ENCODE results near the gene C10orf143.
"Not testable (repeated sequence)": the region's sequence is repeated elsewhere in the genome, so short reads cannot be mapped to it uniquely, and the experiment has no call there.

Gene C10orf143

DNA sequence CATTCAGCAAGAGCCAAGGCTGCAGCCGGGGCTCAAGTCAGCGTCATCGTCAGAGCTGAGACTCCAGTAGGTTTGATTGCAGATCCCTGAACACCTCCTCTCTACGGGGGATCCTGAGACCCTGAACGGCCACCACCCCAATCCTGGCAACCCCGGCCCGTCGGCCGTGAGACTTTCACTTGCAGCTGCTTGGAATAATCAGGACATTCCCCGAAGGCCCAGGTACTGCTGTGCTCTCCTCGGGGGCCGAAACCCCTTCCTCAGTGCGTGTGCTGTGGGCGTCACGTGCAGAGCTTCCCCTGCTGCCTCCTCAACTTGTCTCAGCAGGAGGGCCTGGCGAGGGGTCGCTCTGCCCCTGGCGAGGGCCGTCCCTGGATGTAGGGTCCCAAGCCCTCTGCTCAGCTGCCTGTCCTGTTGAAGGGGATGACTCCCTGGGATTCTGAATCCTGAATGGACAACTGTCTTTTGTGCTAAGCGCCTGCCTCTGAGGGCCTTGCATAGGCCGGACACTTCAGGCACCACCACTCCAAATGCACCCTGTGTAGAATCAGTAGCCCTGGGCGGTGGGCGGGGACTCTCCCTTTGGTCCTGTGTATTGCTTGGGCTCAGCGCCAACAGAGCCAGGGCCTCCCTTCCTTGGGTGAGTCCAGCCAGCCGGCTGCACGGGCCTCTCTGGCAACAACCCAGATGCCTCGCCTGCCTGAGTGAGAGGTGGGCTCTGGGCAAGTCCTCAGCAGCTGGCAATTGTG is 82.7 kb downstream of the C10orf143 start:
- no peak for DNase-seq

DNA sequence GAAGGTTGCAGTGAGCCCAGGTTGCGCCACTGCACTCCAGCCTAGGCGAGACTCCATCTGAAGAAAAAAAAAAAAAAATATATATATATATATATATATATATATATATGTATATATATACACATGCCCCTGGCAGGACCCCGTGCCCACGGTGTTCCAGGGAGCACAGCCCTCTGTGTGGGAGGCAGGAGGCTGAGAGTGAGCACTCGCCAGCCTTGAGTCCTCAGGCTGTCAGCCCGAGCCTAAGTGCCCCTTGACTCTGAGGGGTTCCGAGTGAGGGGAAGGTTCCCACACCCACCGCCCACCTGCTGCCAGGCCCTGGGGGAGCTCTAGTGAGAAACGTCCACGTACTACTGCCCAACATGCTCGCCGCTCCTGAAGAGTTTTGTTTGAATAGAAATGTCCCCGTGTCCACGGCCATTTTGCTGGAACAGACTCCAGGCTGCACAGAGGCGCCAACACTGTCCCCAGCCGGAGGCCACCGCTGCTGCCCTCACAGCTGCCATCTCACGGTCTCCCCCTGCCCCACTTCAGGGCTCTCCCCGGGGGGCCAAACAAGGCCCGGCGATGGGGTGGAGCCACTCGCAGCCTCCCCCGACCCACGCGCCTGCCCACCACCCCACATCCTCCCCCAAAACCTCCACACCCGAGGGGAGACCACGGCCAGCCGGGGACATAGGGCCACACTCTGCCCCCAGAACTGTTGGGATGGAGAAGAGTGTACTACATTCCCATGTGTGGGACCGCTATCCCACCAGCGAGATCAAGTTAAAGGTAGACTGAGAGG is 83.8 kb downstream of the C10orf143 start:
- no peak for DNase-seq

DNA sequence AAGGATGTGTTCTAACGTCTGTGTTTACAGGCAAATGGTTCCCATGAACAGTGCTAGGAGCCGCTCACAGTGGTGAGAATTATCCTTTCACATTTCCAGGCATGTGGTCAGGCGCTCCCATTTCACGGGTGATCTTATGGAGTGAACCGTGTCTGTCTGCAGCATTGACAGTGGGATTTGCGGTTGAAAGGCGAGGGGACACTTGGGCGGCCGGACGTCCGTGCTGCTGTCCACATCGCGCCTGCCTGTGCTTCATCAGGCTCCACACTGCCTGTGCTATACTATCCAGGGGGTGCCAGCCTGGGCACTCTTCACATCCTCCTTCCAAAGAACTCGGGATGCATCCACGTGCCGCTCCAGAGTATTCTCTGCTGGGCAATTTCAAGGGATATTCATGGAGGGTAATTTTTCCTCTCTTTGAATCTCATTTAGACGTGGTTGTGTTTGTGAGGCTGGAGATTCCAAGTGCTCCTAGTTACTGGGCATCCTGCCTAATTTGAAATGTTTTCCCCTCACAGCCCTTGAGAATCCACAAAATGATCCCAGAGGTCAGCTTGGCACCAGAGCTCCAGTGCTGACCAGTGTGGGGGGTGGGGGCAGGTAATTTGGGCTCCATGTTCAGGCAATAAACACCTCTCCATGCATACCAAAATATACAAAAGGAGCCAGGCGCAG is 84.7 kb downstream of the C10orf143 start:
- no peak for DNase-seq

DNA sequence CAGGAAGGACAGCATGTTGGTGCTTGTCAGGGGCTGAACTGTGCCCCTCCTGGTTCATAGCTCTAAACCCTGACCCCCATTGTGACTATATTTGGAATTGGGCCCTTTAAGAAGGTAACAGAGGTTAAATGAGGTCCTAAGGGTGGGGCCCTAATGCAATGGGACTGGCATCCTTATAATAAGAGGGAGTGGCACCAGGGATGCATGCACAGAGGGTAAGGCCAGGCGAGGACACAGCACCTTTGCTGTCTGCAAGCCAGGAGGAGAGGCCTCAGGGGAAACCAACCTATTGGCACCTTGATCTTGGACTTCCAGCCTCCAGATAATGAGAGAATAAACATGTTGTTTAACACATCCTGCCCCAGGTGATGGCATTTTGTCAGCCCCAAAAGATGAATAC is 85.3 kb downstream of the C10orf143 start:
- DNase-seq, result no peak

DNA sequence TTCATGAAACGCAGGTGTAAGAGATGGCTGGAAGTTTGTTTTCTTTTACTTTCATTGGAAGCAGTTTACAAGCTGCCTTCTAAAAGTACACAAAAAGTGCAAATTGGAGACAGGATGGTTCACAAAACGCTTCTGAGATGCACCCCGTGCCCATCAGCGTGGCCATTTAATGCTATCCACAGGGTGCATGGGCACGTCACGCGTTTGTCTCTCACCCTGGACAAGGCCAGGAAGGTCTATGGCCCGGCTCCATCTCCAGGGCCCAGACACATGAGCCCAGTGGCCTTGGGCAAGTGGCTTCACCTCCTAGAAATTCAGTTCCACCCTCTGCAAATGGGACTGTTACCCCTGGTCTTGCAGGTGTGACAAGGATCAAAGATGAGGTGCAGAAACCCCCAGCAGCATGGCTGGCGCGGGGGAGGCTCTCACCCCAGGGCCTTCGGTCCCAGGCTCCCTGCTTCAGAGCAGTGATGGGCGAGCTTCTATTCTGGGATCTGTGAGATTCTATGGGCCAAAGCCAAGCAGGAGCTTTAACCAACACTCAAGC is 85.8 kb downstream of the C10orf143 start:
- DNase-seq, result no peak

DNA sequence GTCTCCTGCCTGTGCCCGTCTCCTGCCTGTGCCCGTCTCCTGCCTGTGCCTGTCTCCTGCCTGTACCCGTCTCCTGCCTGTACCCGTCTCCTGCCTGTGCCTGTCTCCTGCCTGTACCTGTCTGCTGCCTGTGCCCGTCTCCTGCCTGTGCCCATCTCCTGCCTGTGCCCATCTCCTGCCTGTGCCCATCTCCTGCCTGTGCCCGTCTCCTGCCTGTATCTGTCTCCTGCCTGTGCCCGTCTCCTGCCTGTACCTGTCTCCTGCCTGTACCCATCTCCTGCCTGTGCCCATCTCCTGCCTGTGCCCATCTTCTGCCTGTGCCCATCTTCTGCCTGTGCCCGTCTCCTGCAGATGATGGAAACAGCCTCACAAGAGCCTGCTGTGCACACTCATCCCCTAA is 86.3 kb downstream of the C10orf143 start:
- not testable (repeated sequence) for DNase-seq

DNA sequence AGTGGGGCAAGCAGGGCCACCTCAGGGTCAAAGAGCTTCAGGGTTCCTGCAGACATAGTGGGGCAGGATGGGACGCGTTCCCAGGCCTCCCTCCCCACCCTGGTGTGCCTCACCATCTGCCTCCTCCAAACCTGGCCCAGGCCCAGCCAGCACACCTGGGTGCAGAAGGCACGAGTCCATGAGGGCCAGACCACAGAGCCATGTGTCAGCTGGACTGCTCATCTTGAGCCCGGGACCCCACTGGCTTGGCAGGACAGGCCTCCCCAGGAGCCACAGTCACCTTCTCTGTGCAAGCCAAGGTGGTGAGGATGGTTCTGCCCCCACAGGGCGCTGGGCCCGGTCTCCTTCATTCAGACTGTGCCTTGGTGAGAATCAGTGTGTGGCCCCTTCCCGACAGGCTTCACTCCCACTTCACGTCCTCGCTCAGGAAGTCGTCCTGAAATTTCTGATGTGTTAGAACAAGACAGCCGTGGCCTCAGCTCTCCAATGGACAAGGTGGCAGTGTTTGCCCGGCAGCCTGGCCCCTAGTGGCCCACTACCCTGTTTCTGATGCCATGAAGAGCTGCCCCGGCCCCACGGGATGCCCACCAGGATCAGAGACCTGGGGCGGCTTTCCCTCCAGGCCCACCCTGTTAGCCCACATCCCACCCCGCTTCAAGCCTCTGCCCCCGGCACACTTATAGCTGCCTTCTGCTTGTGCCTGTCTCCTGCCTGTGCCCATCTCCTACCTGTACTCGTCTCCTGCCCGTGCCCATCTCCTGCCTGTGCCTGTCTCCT is 87.0 kb downstream of the C10orf143 start:
- DNase-seq, result no peak

DNA sequence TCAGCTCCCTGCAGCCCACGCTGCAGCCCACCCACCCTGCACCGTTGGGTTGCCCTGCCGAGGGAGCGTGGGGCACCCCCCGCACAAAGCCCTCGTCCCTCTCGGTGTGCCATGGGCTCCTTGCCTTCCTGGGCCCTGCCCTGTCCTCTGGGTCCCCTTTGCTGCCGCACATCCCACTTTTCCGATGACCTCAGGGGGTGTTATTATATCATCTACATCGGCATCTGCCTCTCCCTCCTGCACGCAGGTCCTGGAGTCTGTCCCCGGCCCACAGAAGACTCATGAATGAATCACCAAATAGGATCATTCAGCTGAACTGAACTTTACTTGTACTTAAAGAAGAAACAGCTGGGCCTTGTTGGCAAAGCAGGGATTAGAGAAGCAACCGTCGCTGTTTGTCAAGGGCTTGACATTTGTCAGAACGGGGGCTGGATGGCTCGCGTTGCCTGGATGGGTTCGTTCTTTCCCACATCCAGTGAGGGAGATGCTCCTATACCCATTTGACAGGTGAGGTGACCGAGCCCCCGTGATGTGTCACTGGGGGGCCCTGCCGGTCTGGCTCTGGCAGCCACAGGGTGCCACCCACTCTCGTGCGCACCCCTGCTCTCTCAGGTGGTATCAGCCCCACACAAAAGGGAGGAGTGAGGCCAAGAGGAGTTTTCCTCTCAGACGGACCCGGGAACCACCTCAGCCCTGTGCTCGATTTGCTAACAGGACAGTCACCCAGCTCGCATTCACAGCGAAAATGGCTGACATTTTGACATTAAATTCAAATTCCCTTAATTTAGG is 87.9 kb downstream of the C10orf143 start:
- DNase-seq, result peak; percentile 84

DNA sequence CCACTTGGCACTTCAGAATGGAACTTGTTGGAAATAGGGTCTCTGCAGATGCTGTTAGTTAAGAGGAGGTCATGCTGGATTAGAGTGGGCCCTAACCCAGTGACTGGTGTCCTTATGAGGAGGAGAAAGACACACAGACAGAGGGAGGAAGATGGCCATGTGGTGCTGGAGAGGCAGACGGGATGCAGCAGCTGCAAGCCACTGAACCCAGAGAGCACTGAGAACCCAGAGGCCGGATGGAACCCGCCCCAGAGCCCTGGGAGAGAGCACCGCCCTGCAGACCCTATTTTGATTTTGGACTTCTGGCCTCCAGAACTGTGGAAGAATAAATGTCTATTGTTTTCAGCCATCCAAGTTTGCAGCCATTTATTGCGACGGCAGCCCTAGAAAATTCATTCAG is 88.5 kb downstream of the C10orf143 start:
- DNase-seq, result no peak

DNA sequence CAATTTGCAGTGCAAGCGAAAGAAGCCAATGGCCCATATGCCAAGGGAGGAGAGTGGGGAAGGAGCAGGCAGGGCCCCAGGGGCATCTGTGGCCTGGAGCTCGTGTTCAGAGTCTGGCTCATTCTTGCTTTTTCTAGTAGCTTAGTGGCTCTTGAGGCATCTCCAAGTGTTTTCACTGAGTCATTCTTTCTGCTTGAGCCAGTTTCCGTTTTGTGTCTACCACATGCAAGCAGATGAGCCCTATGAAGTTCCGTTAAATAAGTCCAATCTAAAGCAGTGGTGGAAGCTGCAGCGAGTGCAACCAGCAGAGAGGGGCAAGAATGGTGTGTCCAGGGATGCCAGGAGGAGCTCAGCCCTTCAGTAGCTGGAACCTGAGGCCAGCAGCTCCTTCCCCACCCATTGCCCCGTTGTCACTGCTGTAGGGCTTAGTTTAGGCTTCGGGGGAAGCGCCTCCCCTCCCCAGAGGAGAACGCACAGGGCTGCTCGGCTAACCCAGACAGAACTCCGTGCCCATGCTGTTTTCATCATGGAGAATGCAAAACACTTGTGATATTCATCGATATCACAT is 89.2 kb downstream of the C10orf143 start:
- DNase-seq, result no peak

DNA sequence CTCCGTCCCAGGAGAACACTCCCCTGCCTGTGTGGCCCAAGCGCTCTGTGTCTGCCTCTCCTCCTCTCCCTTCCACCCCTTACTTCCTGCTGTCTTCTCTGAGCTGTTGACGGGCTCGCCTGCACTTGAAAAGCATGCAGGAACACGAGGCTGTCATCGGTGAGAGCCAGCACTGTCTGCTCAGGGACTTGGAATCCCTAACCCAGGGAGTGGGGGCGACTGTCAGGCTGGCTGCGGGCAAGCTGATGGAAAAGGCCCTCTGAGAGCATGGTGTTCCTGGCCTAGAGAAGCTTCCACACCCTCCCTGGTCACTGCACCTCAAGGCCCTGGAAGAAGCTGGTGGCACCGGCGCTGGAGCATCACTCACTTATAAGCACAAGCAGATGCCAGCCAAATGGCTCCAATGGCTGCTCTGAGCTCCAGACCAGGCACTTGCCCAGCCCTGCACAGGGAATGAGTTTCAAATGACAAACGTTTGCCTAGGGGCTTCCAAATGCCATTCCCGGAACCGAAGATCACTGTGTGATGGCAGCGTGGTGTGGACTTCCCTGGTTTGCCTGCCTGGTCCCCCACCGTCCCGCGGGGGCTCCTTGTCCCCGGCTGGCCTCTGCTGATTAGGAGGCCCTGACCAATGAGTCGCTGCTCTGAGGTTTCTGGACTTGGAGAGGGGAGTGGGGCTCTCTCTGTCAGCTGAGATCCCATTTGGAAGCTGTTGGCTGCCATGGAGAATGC is 89.8 kb downstream of the C10orf143 start:
- no peak for DNase-seq

DNA sequence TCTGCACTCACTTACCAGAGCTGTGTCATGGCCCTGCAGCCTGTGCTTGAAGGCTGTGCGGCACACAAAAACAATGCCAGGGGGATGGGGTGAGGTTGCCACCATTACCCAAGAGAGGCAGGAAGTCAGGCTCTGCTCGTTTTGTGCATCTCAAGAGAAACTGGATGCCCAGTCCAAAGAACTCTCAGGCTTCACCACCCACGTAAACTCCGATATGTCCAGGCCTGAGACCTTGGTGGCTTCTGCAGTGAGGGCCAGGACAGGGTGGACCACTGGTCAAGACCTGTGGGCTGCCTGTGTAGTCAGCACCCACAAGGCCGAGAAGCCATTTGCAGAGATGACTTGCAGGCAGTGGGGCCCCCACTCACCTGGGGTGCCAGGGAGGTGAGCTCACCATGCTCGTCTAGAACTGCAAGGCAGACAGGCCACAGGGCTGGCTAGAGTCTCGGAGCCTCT is 91.9 kb downstream of the C10orf143 start:
- no peak for DNase-seq

DNA sequence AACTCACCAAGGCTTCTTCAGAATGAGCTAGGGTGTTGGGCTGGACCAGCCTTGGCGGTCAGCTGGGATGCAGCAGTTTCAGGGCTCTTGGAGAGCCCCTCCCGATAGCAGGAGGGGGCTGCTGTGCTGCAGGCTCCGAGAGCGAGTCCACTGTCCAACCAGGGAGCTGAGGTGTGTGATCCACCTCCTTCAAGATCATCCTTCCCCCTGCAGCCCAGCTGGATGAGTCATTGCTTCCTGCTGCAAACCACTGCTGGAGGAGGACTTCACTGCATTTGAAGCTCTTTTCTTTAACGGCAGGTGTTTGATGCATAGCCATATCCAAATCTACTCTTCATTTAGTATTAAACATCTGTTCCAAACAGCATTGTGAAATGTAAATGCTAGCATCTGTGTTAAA is 92.4 kb downstream of the C10orf143 start:
- no peak for DNase-seq

DNA sequence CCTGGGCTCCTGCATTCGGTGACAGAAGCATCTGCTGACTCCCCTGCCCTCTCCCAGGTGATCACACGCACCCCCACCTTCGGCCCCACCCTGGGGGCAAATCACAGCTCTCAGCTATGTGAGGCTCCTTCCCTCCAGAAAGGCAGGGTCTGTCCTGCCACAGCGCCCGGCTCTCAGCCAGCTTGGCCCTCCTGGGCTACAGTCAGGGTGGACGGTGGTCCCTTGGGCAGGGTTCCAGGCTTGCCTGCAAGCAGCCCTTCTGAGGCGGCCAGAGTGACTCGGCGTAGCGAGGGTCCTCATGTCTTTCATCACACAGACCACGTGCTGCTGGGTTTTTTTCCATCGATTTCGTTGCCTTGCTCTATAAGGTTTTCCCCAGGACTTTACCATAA is 93.0 kb downstream of the C10orf143 start:
- no peak for DNase-seq

DNA sequence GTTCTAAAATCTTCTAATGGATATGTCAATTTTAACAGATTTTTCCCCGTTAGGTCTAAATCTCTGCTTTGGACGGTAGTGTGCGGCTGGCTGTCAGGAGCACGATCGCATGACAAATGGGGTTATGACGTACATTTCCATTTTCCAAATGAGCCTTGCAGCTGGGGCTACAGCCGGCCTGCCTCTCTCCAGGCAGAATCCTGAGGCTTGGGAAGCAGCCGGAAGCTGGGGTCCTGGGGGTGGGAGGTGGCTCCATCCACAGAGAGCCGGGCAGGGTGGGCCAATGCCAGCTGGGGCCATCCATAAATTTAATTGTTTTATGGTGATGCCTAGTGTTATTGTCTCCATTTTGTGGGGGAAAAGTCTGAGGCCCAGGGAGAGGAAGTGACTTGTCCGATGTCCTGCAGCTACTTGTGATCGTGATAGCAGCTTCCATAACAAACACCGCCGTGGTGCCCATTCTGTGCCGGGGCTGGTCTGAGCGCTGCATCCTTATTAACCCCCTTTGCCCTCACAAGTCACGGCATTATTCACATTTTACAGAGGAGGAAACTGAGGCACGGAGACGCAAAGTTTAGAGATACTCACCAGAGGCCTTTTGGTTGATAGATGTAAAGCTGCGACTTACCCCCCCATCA is 93.5 kb downstream of the C10orf143 start:
- DNase-seq, result no peak

DNA sequence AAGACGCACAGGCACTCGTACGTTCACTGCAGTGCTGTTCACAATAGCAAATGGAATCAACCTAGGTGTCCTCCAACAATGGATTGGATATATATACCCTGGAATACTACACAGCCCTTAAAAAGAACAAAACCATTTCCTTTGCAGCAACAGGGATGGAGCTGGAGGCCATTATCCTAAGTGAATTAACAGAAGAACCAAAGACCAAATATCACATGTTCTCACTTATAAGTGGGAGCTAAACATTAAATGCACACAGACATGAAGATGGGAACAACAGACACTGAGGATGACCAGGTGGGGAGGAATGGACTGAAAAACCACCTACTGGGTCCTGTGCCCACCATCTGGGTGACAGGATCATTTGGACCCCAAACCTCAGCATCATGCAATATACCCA is 94.5 kb downstream of the C10orf143 start:
- no peak for DNase-seq

DNA sequence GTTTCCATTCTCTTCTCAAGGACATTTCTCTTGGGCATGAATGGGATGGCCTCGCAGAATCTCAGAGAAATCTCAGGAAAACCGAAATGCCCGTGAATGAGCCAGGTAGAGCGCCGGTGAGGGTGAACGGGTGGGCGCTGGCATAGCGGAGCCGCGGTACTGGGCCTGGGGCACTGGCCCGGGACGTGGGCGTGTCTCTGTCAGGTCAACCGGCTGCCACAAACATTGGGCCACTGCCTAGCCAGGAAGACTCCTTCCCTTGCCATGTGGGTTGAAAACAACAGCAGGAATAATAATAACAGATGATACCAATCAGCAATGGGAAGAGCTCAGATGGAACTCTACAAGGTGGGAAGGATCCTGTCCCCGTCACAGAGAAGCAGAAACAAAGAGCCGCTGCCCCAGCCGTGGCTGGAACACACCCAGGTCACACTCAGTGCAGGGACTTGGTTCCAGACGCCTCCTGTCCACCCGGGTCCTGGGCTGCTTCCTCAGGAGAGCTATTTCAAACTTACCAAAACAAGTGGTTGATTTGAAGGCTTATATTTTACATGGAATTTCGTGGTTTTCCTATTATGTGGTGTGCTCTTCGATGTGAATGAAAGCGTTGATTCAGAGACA is 95.4 kb downstream of the C10orf143 start:
- DNase-seq, result no peak

DNA sequence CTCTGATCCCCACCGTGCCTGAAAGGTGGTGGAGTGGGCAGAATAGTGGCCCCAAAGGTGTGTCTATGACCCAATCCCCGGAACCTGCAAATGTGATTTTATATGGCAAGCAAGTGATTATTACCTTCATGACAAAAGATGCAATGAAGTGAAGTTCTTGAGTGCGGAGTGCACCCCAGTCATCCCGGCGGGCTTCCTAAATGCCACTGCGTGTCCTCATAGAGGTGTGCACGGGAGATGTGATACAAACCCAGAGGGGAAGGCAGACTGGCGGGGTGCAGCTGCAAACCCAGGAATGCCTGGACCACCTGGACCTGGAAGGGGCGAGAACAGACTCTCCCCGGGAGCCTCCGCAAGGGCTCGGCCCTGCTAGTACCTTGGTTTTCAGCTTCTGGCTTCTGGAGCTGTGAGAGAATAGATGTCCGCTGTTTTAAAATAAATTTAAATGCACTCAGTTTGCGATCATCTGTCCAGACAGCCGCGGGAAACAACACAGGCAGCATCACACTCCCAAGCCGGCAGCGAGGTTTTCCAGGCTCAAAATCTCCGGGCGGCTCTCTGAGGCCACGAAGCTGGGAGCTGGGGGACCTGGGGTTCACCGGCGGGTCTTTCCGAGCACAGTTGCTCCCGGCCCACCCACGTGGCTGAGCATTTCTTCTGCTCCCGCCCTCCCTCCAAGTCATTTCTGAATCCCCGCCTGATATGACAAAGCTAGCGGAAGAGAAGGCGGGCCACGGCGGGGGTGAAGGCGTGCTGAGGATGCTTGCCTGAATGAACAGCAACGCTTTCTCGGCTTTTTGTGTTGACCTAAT is 96.2 kb downstream of the C10orf143 start:
- DNase-seq, result no peak
